Measurements from ENCODE around the gene SYP. TPM values are rescaled to one million over a fixed set of nuclear protein-coding genes. Genes with fewer than 3 reads are reported as not detected.

The SYP gene
- total RNA-seq, 1 experiment from 2014 or later = 0.44 TPM

GRCh38 chrX:49199315-49199595, 738 bp downstream of the SYP start:
- H3K4me2 ChIP-seq = no peak overlapping the region
- intact Hi-C loops (cut with micrococcal nuclease; ENCODE audit: unreplicated experiment) = no loop called here

GRCh38 chrX:49198540-49199314, 1.3 kb downstream of the SYP start:
- ChIA-PET CTCF (no interaction called here), POLR2A (ENCODE audit: unreplicated experiment) (no interaction called here)
- Histone ChIP-seq H3K79me2 (ENCODE audit: low read depth) (no peaks in the 10 kb centered on the region), H3K9me3 (ENCODE audit: insufficient read depth, low read depth) (no peaks in the 10 kb centered on the region), H4K20me1 (ENCODE audit: insufficient read depth) (no peaks in the 10 kb centered on the region), H3K4me2 (no peak overlapping the region), H3K36me3 (ENCODE audit: low read depth) (no peaks in the 10 kb centered on the region), H3K4me1 (replicated peaks; ENCODE audit: insufficient read depth) (no peaks in the 10 kb centered on the region), H3F3A (ENCODE audit: insufficient read depth, low read depth) (no peaks in the 10 kb centered on the region), H2AFZ (no peak overlapping the region), H3K9me2 (ENCODE audit: insufficient read depth) (no peaks in the 10 kb centered on the region), H3K27ac (no peak overlapping the region), H3K27me3 (ENCODE audit: insufficient read depth, low read depth) (no peaks in the 10 kb centered on the region), H3K4me3 (no peak overlapping the region)
- intact Hi-C loops (cut with micrococcal nuclease; ENCODE audit: unreplicated experiment) = no loop called here
- TF ChIP-seq EZH2 (IDR thresholded peaks at IDR 0.05; ENCODE audit: low read depth) (no peak), CTCF (conservative IDR thresholded peaks at IDR 0.05) (no peak)
- no TSS peak for BruUV-seq (replicated peaks)
- no peak for DNase-seq

More at GRCh38 chrX:49199315-49199595, 738 bp downstream of the SYP start:
- POLR2A ChIA-PET (ENCODE audit: unreplicated experiment) = no interaction called here
- DNase-seq = no peak
- TF ChIP-seq EZH2 (IDR thresholded peaks at IDR 0.05; ENCODE audit: low read depth) = no peak
- TF ChIP-seq CTCF (conservative IDR thresholded peaks at IDR 0.05) = no peak
- no peaks in the 10 kb centered on the region for H4K20me1 ChIP-seq (ENCODE audit: insufficient read depth)
- no peaks in the 10 kb centered on the region for H3K9me3 ChIP-seq (ENCODE audit: insufficient read depth, low read depth)
- BruUV-seq (replicated peaks) = no TSS peak
- H3K27ac ChIP-seq = no peak overlapping the region
- no peaks in the 10 kb centered on the region for H3K36me3 ChIP-seq (ENCODE audit: low read depth)
- H3K79me2 ChIP-seq (ENCODE audit: low read depth) = no peaks in the 10 kb centered on the region
- no peaks in the 10 kb centered on the region for H3K9me2 ChIP-seq (ENCODE audit: insufficient read depth)
- no peaks in the 10 kb centered on the region for H3K27me3 ChIP-seq (ENCODE audit: insufficient read depth, low read depth)
- CTCF ChIA-PET = no interaction called here
- no peaks in the 10 kb centered on the region for H3F3A ChIP-seq (ENCODE audit: insufficient read depth, low read depth)
- no peak overlapping the region for H2AFZ ChIP-seq
- H3K4me3 ChIP-seq = no peak overlapping the region
- H3K4me1 ChIP-seq (replicated peaks; ENCODE audit: insufficient read depth) = no peaks in the 10 kb centered on the region

- no peak overlapping the region for H3K27ac ChIP-seq
- H3K9me2 ChIP-seq (ENCODE audit: insufficient read depth) = no peaks in the 10 kb centered on the region
- no peak overlapping the region for H2AFZ ChIP-seq
- ChIA-PET POLR2A (ENCODE audit: unreplicated experiment) (interaction anchor here (0.7 kb wide), 1 partner anchor 28 kb away, joined by 7 read pairs; no protein-coding TSS in a partner anchor), CTCF (no interaction called here)
- TF ChIP-seq EZH2 (IDR thresholded peaks at IDR 0.05; ENCODE audit: low read depth) (no peak), CTCF (conservative IDR thresholded peaks at IDR 0.05) (no peak)
- no peaks in the 10 kb centered on the region for H3K27me3 ChIP-seq (ENCODE audit: insufficient read depth, low read depth)
- no peaks in the 10 kb centered on the region for H3K36me3 ChIP-seq (ENCODE audit: low read depth)
- no peak overlapping the region for H3K4me2 ChIP-seq
- H3K4me1 ChIP-seq (replicated peaks; ENCODE audit: insufficient read depth) = no peaks in the 10 kb centered on the region
- H4K20me1 ChIP-seq (ENCODE audit: insufficient read depth) = no peaks in the 10 kb centered on the region
- no TSS peak for BruUV-seq (replicated peaks)
- no peak for DNase-seq
- H3F3A ChIP-seq (ENCODE audit: insufficient read depth, low read depth) = no peaks in the 10 kb centered on the region
- H3K4me3 ChIP-seq = no peak overlapping the region
- no peaks in the 10 kb centered on the region for H3K79me2 ChIP-seq (ENCODE audit: low read depth)
- no peaks in the 10 kb centered on the region for H3K9me3 ChIP-seq (ENCODE audit: insufficient read depth, low read depth)
- intact Hi-C loops (cut with micrococcal nuclease; ENCODE audit: unreplicated experiment) = no loop called here
Measured at GRCh38 chrX:49197543-49198087, 2.4 kb downstream of the SYP start.
